AG09309 (cell line): Measurements from ENCODE around the gene CIAPIN1.

Experiments used
- DNase-seq: peaks from one replicate; pipeline ENCODE4 v3.0.0-alpha.2; 2010; ENCODE audit warnings: low read depth
- H3K4me3 ChIP-seq: 2 replicates; pipeline ENCODE4 v1.5.1; 2011; ENCODE audit warnings: mild to moderate bottlenecking, low read depth, low read length, moderate library complexity; ENCODE audit not compliant: control insufficient read depth
- CTCF ChIP-seq: IDR thresholded peaks from 2 replicates; pipeline ENCODE4 v1.5.1; 2011; ENCODE audit warnings: mild to moderate bottlenecking, low read depth, low read length, inconsistent platforms; ENCODE audit not compliant: insufficient read depth, control insufficient read depth; ENCODE audit errors: missing control alignments

CIAPIN1 gene

GRCh38 chr16:57388359-57389086 lies 58.7 kb downstream of the CIAPIN1 start:
- no peak for DNase-seq
- no peak overlapping the region for H3K4me3 ChIP-seq
- no peak for TF ChIP-seq CTCF

- DNase-seq: no peak
- TF ChIP-seq CTCF: no peak
- no peak overlapping the region for H3K4me3 ChIP-seq
Measured at GRCh38 chr16:57387598-57388354, 59.4 kb downstream of the CIAPIN1 start.

DNA sequence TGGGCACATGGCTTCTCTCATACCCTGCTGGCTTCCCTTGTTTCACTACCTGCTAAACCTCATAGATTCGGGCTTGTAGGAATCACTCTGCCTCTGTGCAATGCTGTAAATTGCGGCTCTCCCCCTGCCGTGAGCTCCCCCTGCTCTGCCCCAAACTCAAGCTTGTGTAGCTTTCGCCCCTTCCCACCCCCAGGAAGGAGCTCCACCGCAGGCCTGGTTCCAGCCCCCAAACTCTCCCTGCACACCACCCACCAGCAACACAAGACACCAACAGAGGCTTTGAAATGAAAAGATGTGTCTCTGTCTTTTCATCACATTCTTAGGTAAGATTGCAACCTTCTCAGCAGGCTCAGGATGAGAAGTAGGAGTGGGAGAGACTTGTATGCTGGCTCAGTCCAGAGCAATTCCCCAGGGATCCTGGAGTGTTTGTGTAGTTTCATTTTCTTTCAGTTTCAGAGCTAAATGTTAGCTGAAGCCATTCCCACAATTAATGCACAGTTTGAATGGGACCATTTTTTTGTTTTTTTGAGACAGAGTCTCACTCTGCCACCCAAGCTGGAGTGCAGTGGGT lies 60.7 kb downstream of the CIAPIN1 start:
- no peak for TF ChIP-seq CTCF
- no peak overlapping the region for H3K4me3 ChIP-seq
- peak; percentile 13 for DNase-seq

DNA sequence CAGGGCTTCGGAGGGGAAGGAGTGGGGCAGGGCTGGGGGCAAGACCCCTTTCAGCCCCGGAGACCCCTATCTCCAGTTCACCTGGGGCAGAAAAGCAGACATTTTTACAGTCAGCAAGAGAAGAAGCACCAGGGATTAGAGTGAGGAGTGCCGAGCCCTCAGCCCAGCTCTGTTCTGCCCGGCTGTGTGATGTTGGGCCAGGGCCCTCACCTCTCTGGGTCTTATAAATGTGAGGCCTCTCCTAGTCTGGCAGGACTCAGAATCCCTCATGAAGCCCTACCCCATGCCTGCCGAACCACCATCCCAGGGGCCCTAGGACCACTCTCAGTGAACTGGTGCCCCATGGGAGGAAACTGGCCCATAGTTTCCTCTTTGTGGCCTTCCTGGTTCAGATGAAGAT lies 62.1 kb downstream of the CIAPIN1 start:
- DNase-seq: no peak
- no peak for TF ChIP-seq CTCF
- no peak overlapping the region for H3K4me3 ChIP-seq

DNA sequence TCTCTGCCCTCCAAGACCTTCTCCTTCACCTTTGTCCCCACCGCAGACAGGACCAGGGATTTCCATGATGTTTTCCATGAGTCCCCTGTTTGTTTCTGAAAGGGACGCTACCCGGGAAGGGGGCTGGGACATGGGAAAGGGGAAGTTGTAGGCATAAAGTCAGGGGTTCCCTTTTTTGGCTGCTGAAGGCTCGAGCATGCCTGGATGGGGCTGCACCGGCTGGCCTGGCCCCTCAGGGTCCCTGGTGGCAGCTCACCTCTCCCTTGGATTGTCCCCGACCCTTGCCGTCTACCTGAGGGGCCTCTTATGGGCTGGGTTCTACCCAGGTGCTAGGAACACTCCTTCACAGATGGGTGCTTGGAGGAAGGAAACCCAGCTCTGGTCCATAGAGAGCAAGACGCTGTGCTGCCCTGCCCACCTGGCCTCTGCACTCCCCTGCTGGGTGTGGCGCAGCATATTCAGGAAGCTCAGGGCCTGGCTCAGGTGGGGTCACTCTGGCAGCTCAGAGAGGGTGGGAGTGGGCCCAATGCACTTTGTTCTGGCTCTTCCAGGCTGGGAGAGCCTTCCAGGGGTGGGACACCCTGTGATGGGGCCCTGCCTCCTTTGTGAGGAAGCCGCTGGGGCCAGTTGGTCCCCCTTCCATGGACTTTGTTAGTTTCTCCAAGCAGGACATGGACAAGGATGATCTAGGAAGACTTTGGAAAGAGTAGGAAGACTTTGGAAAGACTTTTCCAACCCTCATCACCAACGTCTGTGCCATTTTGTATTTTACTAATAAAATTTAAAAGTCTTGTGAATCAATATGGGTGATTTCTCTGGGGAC lies 62.7 kb downstream of the CIAPIN1 start:
- no peak for DNase-seq
- H3K4me3 ChIP-seq: no peak overlapping the region
- TF ChIP-seq CTCF: no peak

DNA sequence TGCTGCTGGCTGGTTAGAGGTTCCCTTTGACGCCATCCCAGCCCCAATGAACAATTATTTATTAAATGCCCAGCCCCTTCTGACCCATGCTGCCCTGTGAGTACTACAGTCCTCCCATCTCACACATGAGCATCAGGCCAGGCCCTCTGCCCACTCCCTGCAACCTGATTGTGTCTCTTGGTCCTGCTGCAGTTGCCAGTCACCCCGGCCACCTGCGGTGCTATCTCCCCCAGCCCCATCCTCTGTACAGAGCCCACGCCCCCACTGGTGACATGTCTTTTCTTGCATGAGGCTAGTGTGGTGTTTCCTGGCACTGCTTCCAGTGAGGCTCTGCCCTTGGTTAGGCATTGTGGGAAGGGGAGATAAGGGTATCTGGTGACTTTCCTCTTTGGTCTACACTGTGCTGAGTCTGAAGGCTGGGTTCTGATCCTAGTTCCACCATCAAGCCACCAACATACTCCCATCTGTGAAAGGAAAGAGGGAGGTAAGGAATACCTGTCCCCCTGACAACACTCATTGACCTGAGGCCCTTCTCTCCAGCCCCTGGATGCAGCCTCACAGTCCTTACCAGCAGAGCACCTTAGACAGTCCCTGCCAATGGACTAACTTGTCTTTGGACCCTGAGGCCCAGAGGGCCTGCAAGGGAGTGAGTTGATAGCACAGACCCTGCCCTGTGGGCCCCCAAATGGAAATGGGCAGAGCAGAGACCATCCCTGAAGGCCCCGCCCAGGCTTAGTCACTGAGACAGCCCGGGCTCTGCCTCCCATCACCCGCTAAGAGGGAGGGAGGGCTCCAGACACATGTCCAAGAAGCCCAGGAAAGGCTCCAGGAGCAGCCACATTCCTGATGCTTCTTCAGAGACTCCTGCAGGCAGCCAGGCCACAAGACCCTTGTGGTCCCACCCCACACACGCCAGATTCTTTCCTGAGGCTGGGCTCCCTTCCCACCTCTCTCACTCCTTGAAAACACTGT lies 63.6 kb downstream of the CIAPIN1 start:
- TF ChIP-seq CTCF: no peak
- DNase-seq: no peak
- no peak overlapping the region for H3K4me3 ChIP-seq
